SHP77 treated with DMSO at 0.1 percent for 48 hours (cell line): ENCODE data around the gene ZDHHC4.

Experiments
- DNase-seq: peaks from one replicate; lab custom pipeline; 2025; lab: John Stamatoyannopoulos, UW

The ZDHHC4 gene

GRCh38 chr7:6577369-6578113, at the start of gene ZDHHC4:
ZDHHC4 (plus strand) TSS chr7:6577454; CDS start chr7:6580562, 3,108 bp downstream.
- DNase-seq, result peak; percentile 82

GRCh38 chr7:6528401-6529130, 48.7 kb upstream of the ZDHHC4 start:
- DNase-seq, result no peak

- DNase-seq, result no peak
Measured at GRCh38 chr7:6529643-6530042, 47.6 kb upstream of the ZDHHC4 start.

DNA sequence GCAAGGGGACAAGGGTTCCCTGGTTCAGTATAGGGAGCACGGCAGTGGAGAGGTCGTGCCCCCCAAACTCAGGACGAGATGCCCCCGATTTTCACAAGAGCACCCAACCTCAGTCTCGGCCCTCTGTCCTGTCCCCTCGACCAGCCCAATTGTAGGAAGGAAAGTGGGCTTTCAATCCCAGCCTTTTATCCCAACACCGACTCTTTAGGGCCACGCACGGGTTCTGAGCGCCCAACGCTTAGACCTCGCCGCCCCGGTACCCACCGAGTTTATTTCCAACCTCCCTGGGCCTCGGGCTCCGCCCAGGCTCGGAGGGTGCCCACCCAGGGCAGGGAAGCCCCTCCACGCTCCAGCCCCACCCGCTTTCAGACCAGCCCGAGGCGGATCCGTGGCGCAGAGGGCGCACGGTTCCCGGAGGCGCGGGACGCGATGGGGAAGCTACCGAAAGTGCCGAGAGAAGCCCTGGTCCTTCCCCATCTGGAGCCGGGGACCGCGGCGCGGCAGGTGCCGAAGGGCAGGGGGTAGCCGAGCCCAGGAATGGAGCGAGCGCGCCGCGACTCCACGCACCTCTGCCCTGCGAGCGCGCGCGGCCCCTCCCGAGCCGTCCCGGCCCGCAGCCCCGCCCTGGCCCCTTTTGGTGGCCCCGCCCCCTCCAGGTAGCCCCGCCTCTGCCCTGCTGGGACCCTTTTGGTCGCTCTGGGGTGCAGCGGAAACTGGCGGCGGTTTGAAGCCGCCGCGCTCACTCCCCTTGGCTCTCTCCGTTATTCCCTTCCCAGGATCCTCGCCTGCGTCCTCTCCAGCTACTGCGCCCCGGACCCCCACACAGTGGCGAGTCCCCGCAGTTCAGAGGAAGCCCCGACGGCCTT, 46.4 kb upstream of the ZDHHC4 start:
- DNase-seq, result no peak

DNA sequence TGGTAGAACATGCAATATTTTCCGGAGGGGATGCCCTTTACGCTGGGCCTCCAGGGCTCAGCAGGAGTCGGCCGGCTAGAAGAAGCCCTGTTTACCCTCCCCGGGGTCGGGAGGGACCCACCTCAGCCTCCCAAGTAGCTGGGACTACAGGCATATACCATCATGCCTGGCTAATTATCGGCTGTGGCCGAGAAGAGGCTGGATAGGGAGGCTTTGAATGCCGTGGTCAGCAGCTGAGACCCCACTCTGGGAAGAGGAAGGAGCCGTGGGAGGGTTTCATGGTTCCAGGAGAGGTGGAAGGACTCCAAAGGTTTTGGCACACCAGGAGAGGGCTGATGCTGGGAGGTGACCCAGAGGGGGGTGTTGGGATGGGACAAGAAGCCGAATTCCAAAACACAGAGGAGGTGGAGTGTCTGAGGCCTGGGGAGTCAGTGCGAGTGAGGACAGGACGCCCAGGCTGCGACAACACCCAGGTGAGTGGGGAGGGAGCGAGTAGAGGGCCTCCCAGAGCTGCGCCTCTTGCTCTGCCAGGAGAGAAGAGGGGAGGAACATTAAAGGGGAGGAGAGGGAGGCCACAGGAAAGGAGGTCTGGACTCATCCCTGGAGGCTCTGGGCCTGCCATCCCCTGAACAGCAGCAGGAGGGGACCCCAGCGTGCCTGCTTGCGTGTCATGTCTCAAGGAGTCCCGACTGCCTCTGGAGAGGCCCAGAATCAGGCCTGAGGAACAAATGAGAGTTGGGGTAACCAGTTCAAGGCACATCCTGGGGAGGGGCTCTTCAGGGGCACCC, 45.6 kb upstream of the ZDHHC4 start:
- DNase-seq, result no peak

GRCh38 chr7:6532516-6532915, 44.7 kb upstream of the ZDHHC4 start:
- no peak for DNase-seq

GRCh38 chr7:6533893-6534495, 43.3 kb upstream of the ZDHHC4 start:
- DNase-seq, result no peak

DNA sequence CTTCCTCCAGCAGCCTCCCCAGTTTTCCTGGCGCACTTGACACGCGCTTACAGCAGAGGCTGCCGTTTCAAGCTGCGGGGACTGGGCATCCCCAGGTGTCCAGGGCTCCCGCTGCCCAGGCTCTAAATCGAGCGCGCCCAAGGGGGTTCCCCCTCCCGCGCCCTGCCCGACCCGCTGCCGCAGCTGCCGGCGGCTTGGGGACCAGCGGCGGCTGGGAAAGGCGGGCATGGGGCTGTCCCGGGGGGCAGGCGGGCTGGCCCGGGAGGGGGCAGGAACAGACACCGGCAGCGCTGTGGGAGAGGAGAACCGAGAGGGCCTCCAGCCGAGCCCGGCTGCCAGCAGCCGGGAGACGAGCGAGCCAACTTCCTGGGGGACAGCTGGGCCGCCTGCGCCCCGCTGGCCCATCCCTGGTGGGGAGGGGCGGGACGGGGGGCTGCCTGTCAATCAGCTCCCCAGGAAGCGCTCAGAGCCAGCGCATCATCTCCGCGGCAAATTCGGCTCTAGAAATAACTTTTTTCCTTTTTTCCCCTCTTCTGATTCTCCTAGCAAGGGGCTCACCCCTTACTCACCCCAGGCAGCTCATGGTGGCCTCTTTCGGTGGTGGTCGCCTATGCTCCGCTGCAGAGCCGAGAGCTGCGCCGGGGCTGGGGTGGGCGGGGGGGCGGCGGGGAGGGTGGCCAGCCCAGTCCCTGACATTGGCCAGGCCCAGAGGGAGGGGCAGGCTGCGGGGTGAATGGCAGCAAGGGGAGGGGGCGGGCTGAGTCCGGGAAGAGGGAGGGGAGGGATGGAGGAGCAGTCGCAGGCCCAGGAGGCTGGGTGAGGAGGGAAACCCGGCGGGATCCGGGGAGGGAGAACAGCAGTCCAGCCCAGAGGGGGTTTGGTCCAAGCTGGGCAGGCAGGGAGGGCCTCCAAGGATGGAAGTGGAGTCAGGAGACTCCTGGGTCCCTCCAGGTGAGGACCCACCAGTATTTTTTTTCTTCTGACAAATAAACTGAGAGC, 40.7 kb upstream of the ZDHHC4 start:
- no peak for DNase-seq

GRCh38 chr7:6542368-6542767, 34.9 kb upstream of the ZDHHC4 start:
- no peak for DNase-seq

DNA sequence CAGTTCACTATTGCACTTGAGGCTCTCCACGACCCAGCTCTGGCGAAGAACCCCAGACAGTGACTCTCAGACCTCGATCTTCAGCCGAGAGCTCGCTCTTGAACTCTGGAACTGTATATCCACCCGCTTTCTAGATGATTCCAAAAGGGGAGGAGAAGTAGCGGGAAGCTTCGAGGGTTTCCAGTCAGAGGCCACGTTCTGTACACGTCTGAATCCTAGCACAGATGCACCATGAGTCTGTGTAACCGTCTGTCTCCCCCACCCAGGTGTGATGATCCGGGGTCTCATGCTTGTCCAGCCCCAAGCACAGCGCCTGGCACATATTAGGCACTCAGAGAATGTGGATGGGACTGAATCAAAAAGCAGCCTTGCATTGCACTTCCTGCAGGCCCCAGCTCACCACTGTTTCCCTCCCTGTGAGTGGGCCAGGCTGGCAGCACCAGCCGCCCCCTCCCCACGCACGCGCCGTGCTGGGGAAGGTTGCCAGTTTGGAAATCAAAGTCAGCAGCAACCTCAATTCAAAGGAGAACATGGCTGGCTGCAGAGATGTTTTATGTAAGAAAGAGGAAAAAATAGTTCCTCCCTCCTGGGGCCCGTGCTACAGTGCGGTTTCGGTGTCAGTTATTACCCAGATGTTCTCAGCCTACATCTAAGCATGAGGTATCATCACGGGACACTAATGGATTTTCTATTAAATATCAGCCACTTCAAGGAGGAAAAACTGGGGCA, 31.7 kb upstream of the ZDHHC4 start:
- DNase-seq, result no peak

DNA sequence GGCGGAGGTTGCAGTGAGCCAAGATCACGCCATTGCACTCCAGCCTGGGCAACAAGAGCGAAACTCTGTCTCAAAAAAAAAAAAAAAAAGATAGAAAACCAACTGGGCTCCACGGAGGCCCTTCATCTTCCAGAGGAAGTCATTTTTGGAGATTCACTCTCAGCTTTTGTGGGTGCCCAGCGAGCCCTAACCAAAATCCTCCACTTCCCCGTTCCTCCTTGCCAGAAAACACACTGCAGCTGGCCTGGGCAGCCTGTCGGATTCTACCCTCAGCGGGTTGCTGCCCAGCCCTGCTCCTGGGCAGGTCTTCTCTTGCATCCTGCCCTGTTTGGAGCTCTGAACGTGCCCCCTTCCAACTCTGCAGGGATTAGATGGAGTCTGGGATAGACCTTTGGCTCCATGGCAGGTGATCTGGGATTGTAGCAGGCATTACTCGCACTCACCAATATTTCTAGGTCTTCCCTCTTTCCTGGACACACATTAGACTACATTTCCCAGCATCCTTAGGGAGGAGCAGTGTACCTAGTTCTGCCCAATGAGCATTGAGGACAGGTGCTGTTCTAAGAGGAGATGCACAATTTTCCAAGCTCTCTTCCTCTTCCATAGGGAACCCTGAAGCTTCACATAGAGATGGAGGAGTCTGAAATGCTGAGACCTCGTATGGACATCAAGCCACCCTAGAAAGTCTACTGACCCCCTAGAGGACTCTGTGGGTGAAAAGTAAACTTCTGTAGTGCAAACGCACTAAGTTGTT, 30.6 kb upstream of the ZDHHC4 start:
- no peak for DNase-seq

GRCh38 chr7:6547400-6547799, 29.9 kb upstream of the ZDHHC4 start:
- DNase-seq, result no peak

- DNase-seq, result no peak
Measured at GRCh38 chr7:6551016-6551511, 26.2 kb upstream of the ZDHHC4 start, which contains the start of gene GRID2IP. GRID2IP (minus strand) TSS chr7:6551461; CDS start chr7:6551436, 25 bp downstream.

DNA sequence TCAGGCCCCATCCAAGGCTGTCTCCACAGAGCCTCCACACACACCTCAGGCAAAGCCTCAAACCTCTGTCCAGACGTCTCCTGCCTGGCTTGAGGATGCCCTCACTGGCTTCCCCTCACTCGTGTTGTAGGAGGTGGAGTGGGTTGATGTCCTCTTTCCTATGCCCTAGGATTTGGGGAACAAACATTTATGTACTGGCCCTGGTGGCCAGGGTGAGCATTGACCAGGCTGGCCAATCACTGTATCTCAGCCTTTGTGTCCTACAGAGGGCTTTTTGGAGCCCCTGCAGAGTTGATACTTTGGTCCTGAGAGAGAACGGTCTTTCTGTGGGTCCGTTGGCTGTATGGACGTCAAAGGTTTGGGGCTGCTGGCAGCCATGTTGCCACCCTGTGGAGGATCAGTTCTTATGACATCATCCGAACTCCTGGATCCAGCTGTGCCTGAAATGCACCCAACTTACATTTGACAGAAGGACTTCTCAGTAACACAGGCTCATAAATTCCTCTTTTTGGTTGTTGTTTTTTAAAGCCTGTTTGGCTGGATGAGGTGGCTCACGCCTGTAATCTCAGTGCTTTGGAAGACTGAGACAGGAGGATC, 23.7 kb upstream of the ZDHHC4 start:
- DNase-seq, result no peak

- no peak for DNase-seq
Measured at GRCh38 chr7:6554848-6555247, 22.4 kb upstream of the ZDHHC4 start.

- no peak for DNase-seq
Measured at GRCh38 chr7:6556196-6556595, 21.1 kb upstream of the ZDHHC4 start.

- DNase-seq, result no peak
Measured at GRCh38 chr7:6558837-6559236, 18.4 kb upstream of the ZDHHC4 start.

GRCh38 chr7:6559896-6560295, 17.4 kb upstream of the ZDHHC4 start:
- DNase-seq, result no peak
